DND-41 (cell line): ENCODE results near the gene MSL3B.
A peak's percentile ranks its signal among the peaks of the same experiment; 100 is the strongest.

ENCODE experiments used
- ATAC-seq: fragments of 200-7000 bp; cut with Tn5 transposase; 3 replicates; pipeline ENCODE4 v1.9.1; 2021; ENCODE audit warnings: low read depth; ENCODE audit not compliant: insufficient read depth
- DNase-seq: peaks from one replicate; pipeline ENCODE4 v3.0.0-alpha.2; 2020
- H2AFZ ChIP-seq: 2 replicates; pipeline ENCODE4 v1.6.0; 2012; ENCODE audit warnings: low read depth, low read length
- H3K27ac ChIP-seq: 2 replicates; pipeline ENCODE4 v1.5.1; 2012; ENCODE audit warnings: low read length, inconsistent platforms
- H3K27me3 ChIP-seq: fragments of 200-600 bp; sonication (generic); 2 replicates; pipeline ENCODE4 v1.6.0; 2012; ENCODE audit warnings: low read length, mild to moderate bottlenecking, inconsistent platforms; ENCODE audit not compliant: insufficient read depth, poor library complexity
- H3K36me3 ChIP-seq: 2 replicates; pipeline ENCODE4 v1.5.1; 2012; ENCODE audit warnings: low read length, inconsistent platforms; ENCODE audit not compliant: insufficient read depth
- H3K4me1 ChIP-seq: 2 replicates; pipeline ENCODE4 v1.5.1; 2012; ENCODE audit warnings: mild to moderate bottlenecking, low read length; ENCODE audit not compliant: insufficient read depth
- H3K4me2 ChIP-seq: 2 replicates; pipeline ENCODE4 v1.6.0; 2012; ENCODE audit warnings: mild to moderate bottlenecking, moderate library complexity, low read length, inconsistent platforms; ENCODE audit not compliant: insufficient read depth
- H3K4me3 ChIP-seq, 2 experiments: fragments of 200-600 bp in 1 of 2; shearing (Covaris generic) in 1 of 2; 2 replicates each; pipeline ENCODE4 v1.5.1; 2012 to 2016; ENCODE audit warnings: inconsistent platforms in 2 of 2, low read length in 2 of 2, mild to moderate bottlenecking in 2 of 2, low read depth in 1 of 2, moderate library complexity in 1 of 2
- H3K79me2 ChIP-seq: 2 replicates; pipeline ENCODE4 v1.6.0; 2012; ENCODE audit warnings: low read length, inconsistent platforms; ENCODE audit not compliant: insufficient read depth
- H3K9ac ChIP-seq: 2 replicates; pipeline ENCODE4 v1.6.0; 2012; ENCODE audit warnings: low read depth, mild to moderate bottlenecking, inconsistent platforms, low read length, moderate library complexity
- H3K9me3 ChIP-seq: 2 replicates; pipeline ENCODE4 v1.5.1; 2012; ENCODE audit warnings: low read length, moderate library complexity, mild to moderate bottlenecking, inconsistent platforms; ENCODE audit not compliant: insufficient read depth, severe bottlenecking
- H4K20me1 ChIP-seq: 2 replicates; pipeline ENCODE4 v1.6.0; 2012; ENCODE audit warnings: low read length; ENCODE audit not compliant: insufficient read depth
- CTCF ChIP-seq: IDR thresholded peaks from 2 replicates; pipeline ENCODE4 v1.5.1; 2012; ENCODE audit warnings: borderline replicate concordance, low read length, moderate library complexity, mild to moderate bottlenecking; ENCODE audit not compliant: poor library complexity, severe bottlenecking; ENCODE audit errors: extremely low read depth
- EZH2 ChIP-seq: IDR thresholded peaks from 3 replicates; pipeline ENCODE4 v1.6.1; 2012; ENCODE audit warnings: borderline replicate concordance, low read depth, mild to moderate bottlenecking, moderate library complexity, low read length, inconsistent platforms; ENCODE audit not compliant: severe bottlenecking

The MSL3B gene

GRCh38 chr2:233833345-233833744 lies 34.8 kb downstream of the MSL3B start:
- no peak overlapping the region for H3K27ac ChIP-seq
- peaks cover 52% of the 10 kb centered on the region for H3K36me3 ChIP-seq
- H3K4me2 ChIP-seq, result no peak overlapping the region
- no peak overlapping the region for H2AFZ ChIP-seq
- no peaks in the 10 kb centered on the region for H3K9me3 ChIP-seq
- no peak for TF ChIP-seq EZH2
- no peak for TF ChIP-seq CTCF
- no peak overlapping the region for H3K4me3 ChIP-seq
- no peaks in the 10 kb centered on the region for H3K27me3 ChIP-seq
- H3K4me1 ChIP-seq, result peaks cover 3% of the 10 kb centered on the region; the same call in 1 of the 2 replicates
- peaks cover 21% of the 10 kb centered on the region for H3K79me2 ChIP-seq
- ATAC-seq, result no peak
- no peak for DNase-seq
- H4K20me1 ChIP-seq, result peaks cover 28% of the 10 kb centered on the region
- no peak overlapping the region for H3K9ac ChIP-seq

GRCh38 chr2:233832869-233833311 lies 35.3 kb downstream of the MSL3B start:
- Histone ChIP-seq H2AFZ (no peak overlapping the region), H3K79me2 (peaks cover 17% of the 10 kb centered on the region), H3K27me3 (no peaks in the 10 kb centered on the region), H3K9ac (no peak overlapping the region), H3K4me1 (no peaks in the 10 kb centered on the region), H3K27ac (no peak overlapping the region), H3K36me3 (peaks cover 48% of the 10 kb centered on the region), H3K4me3 (no peak overlapping the region), H3K9me3 (no peaks in the 10 kb centered on the region), H3K4me2 (no peak overlapping the region), H4K20me1 (peaks cover 23% of the 10 kb centered on the region)
- no peak for TF ChIP-seq EZH2
- peak; percentile 43 for TF ChIP-seq CTCF
- ATAC-seq (peak; percentile 41), DNase-seq (no peak)

- no peak overlapping the region for H3K27ac ChIP-seq
- no peak overlapping the region for H3K4me2 ChIP-seq
- H3K9ac ChIP-seq, result no peak overlapping the region
- H4K20me1 ChIP-seq, result peaks cover 20% of the 10 kb centered on the region
- no peak overlapping the region for H2AFZ ChIP-seq
- TF ChIP-seq CTCF, result no peak
- TF ChIP-seq EZH2, result no peak
- H3K4me3 ChIP-seq, result no peak overlapping the region
- H3K9me3 ChIP-seq, result no peaks in the 10 kb centered on the region
- no peaks in the 10 kb centered on the region for H3K27me3 ChIP-seq
- peaks cover 43% of the 10 kb centered on the region for H3K36me3 ChIP-seq
- ATAC-seq (peak; percentile 12; the same call in 2 of the 3 replicates), DNase-seq (no peak)
- H3K79me2 ChIP-seq, result peaks cover 12% of the 10 kb centered on the region; the same call in 1 of the 2 replicates
- H3K4me1 ChIP-seq, result no peaks in the 10 kb centered on the region
Measured at GRCh38 chr2:233832414-233832813, 35.8 kb downstream of the MSL3B start.

- no peak for ATAC-seq
- Histone ChIP-seq H3K27me3 (no peaks in the 10 kb centered on the region), H2AFZ (no peak overlapping the region), H3K9me3 (no peaks in the 10 kb centered on the region), H3K36me3 (peaks cover 38% of the 10 kb centered on the region), H4K20me1 (peaks cover 17% of the 10 kb centered on the region), H3K27ac (no peak overlapping the region), H3K4me3 (no peak overlapping the region), H3K9ac (no peak overlapping the region), H3K4me1 (no peaks in the 10 kb centered on the region), H3K79me2 (peaks cover 9% of the 10 kb centered on the region; the same call in 1 of the 2 replicates), H3K4me2 (no peak overlapping the region)
- DNase-seq, result no peak
- TF ChIP-seq EZH2, result no peak
- TF ChIP-seq CTCF, result no peak
Measured at GRCh38 chr2:233831861-233832260, 36.3 kb downstream of the MSL3B start.
